A549 (cell line): ENCODE data around the gene CXXC5. TPM values are rescaled to one million over a fixed set of nuclear protein-coding genes. Genes with fewer than 3 reads are reported as not detected.

Experiments
- ATAC-seq, 2 experiments: fragments of 200-7000 bp in 1 of 2; fragments of >200 bp in 1 of 2; cut with Nextera tagmentation in 1 of 2; cut with Tn5 transposase in 1 of 2; 3 replicates each; pipeline versions ENCODE4 v1.8.0 to v1.9.1; 2018 to 2020; ENCODE audit warnings: mild to moderate bottlenecking in 1 of 2, moderate library complexity in 1 of 2
- CTCF ChIA-PET: fragments of 300-600 bp; sonication (Branson Sonifier 250); formaldehyde crosslinking; extraction: SDS; loops from one replicate; lab custom pipeline; 2021; ENCODE audit warnings: antibody characterized with exemption, inconsistent platforms; lab: Yijun Ruan, JAX
- POLR2A ChIA-PET: fragments of 350-600 bp; formaldehyde crosslinking; extraction: SDS; loops from one replicate; lab custom pipeline; 2021; ENCODE audit warnings: antibody characterized with exemption, inconsistent platforms; lab: Yijun Ruan, JAX
- DNase-seq, 2 experiments: peaks; one replicate each; pipeline versions ENCODE4 v3.0.0 to v3.0.0-alpha.2; 2011 to 2016; ENCODE audit warnings: low read depth in 1 of 2, low spot score in 1 of 2
- FAIRE-seq: peaks from 2 replicates; lab custom pipeline; 2011; peaks lifted over from hg19 to GRCh38; lab: Jason Lieb, UNC
- H3K27ac ChIP-seq, 2 experiments: fragments of >200 bp; sonication (Bioruptor Twin); formaldehyde crosslinking; 3 replicates each; pipeline ENCODE4 v1.5.1; 2016 to 2017
- H3K4me1 ChIP-seq: fragments of >200 bp; sonication (Bioruptor Twin); formaldehyde crosslinking; 3 replicates; pipeline ENCODE4 v1.6.1; 2016
- H3K4me2 ChIP-seq: fragments of >200 bp; sonication (Bioruptor Twin); formaldehyde crosslinking; 3 replicates; pipeline ENCODE4 v1.6.1; 2016
- H3K4me3 ChIP-seq: fragments of >200 bp; sonication (Bioruptor Twin); formaldehyde crosslinking; 3 replicates; pipeline ENCODE4 v1.5.1; 2016
- H3K9me3 ChIP-seq: fragments of >200 bp; sonication (Bioruptor Twin); formaldehyde crosslinking; 3 replicates; pipeline ENCODE4 v1.6.1; 2016
- BCL3 ChIP-seq: fragments of >200 bp; sonication (Bioruptor Twin); formaldehyde crosslinking; IDR thresholded peaks from 3 replicates; pipeline ENCODE4 v1.6.1; 2016
- CTCF ChIP-seq: fragments of >200 bp; sonication (Bioruptor Twin); formaldehyde crosslinking; IDR thresholded peaks from 3 replicates; pipeline ENCODE4 v1.5.1; 2016
- EP300 ChIP-seq, 2 experiments: fragments of >200 bp; sonication (Bioruptor Twin); formaldehyde crosslinking; IDR thresholded peaks; 2 replicates in 1 of 2; 3 replicates in 1 of 2; pipeline ENCODE4 v1.6.1; 2016 to 2017
- FOXS1 ChIP-seq: fragments of 250-450 bp; sonication (Bioruptor Pico); IDR thresholded peaks from 2 replicates; pipeline ENCODE4 v1.5.0; 2020; ENCODE audit warnings: mild to moderate bottlenecking, moderate library complexity
- HMGXB4 ChIP-seq: fragments of 250-450 bp; sonication (Bioruptor Pico); IDR thresholded peaks from 2 replicates; pipeline ENCODE4 v1.5.0; 2021; ENCODE audit warnings: mild to moderate bottlenecking, moderate library complexity, borderline replicate concordance
- MAFK ChIP-seq: fragments of 450-650 bp; IDR thresholded peaks from 2 replicates; pipeline ENCODE4 v1.6.1; 2014; ENCODE audit not compliant: partially characterized antibody
- MYC ChIP-seq: IDR thresholded peaks from 2 replicates; pipeline ENCODE4 v1.6.1; 2012; ENCODE audit warnings: mild to moderate bottlenecking, inconsistent platforms, low read length, improper control_type of control experiment, borderline replicate concordance
- NR3C1 ChIP-seq: fragments of >200 bp; sonication (Bioruptor Twin); formaldehyde crosslinking; IDR thresholded peaks from 3 replicates; pipeline ENCODE4 v1.6.1; 2017
- PHF8 ChIP-seq: fragments of 200-600 bp; sonication (generic); IDR thresholded peaks from 2 replicates; pipeline ENCODE4 v1.6.1; 2016; ENCODE audit warnings: low read depth, mild to moderate bottlenecking, antibody characterized with exemption, moderate library complexity, borderline replicate concordance
- POLR2AphosphoS2 ChIP-seq: conservative IDR thresholded peaks from 2 replicates; pipeline ENCODE4 v1.6.1; 2012; ENCODE audit warnings: low read length, improper control_type of control experiment, inconsistent platforms
- RAD21 ChIP-seq, 2 experiments: fragments of >200 bp in 1 of 2; sonication (Bioruptor Twin) in 1 of 2; formaldehyde crosslinking in 1 of 2; IDR thresholded peaks in 1 of 2; conservative IDR thresholded peaks in 1 of 2; 2 replicates in 1 of 2; 3 replicates in 1 of 2; pipeline ENCODE4 v1.6.1; 2012 to 2018; ENCODE audit warnings: inconsistent platforms in 1 of 2
- RNF2 ChIP-seq: fragments of 200-600 bp; sonication (generic); IDR thresholded peaks from 2 replicates; pipeline ENCODE4 v1.6.1; 2016; ENCODE audit warnings: low read depth, mild to moderate bottlenecking, antibody characterized with exemption, moderate library complexity, borderline replicate concordance
- SMC3 ChIP-seq: fragments of >200 bp; sonication (Bioruptor Twin); formaldehyde crosslinking; IDR thresholded peaks from 3 replicates; pipeline ENCODE4 v1.6.1; 2018; ENCODE audit warnings: inconsistent platforms
- SREBF2 ChIP-seq: fragments of 450-650 bp; IDR thresholded peaks from 2 replicates; pipeline ENCODE4 v1.6.1; 2014; ENCODE audit warnings: mild to moderate bottlenecking, moderate library complexity
- USF2 ChIP-seq: fragments of 450-650 bp; IDR thresholded peaks from 2 replicates; pipeline ENCODE4 v1.6.1; 2014; ENCODE audit warnings: antibody characterized with exemption
- WGBS: methylation state at CpG from one replicate; pipeline ENCODE4 v1.1.6; 2017; ENCODE audit errors: missing lambda C conversion rate; 5-methylcytosine and 5-hydroxymethylcytosine counted together
- polyA plus RNA-seq, 4 experiments: library from polyadenylated mRNA; depleted of rRNA in 3 of 4; stranded (reverse); fragments of >200 nt; fragmentation: RNase III in 1 of 4; extraction: RNeasy Plus Mini Kit Qiagen cat#74134 plus additional on column Dnase treatment in 1 of 4; gene quantifications; 2 replicates in 3 of 4; 3 replicates in 1 of 4; pipeline ENCODE4 v1.2.3, GENCODE V29; 2011 to 2017

Gene CXXC5
- polyA plus RNA-seq, 2 of the 4 experiments (the other 2 are of a cell fraction): 18.1 to 32.5 TPM

- ATAC-seq: no peak
- Histone ChIP-seq H3K4me3 (no peak overlapping the region), H3K9me3 (no peaks in the 10 kb centered on the region), H3K27ac (no peak overlapping the region), H3K4me1 (peaks cover 20% of the 10 kb centered on the region), H3K4me2 (no peak overlapping the region)
- POLR2A ChIA-PET: interaction anchor here (0.7 kb wide), 1 partner anchor 73 kb away, joined by 3 read pairs; no protein-coding TSS in a partner anchor
- WGBS: 90% methylated on average over 3 of the region's 3 CpGs
- no peak for FAIRE-seq
- TF ChIP-seq MAFK (peak; percentile 9), HMGXB4 (CRISPR knock-in tag) (no peak)
- CTCF ChIA-PET: interaction anchor here (0.6 to 16.1 kb wide), 23 partner anchors 9 to 337 kb away, joined by 3 to 267 read pairs (median 8); partner anchors contain the start of gene CXXC5
- no peak for DNase-seq
These were observed 16.5 kb upstream of the CXXC5 start for GRCh38 chr5:139631520-139632165.

- Histone ChIP-seq H3K4me3 (no peak overlapping the region), H3K27ac (peak overlapping the region in 1 of 2 experiments; percentile 51; a peak in 3 of 6 replicates), H3K4me1 (peaks cover 38% of the 10 kb centered on the region), H3K4me2 (no peak overlapping the region), H3K9me3 (no peaks in the 10 kb centered on the region)
- CTCF ChIA-PET: interaction anchor here (0.6 to 16.1 kb wide), 46 partner anchors 11 to 335 kb away, joined by 3 to 267 read pairs (median 6); partner anchors contain the start of genes CXXC5 and UBE2D2
- 4% methylated on average over 6 of the region's 6 CpGs for WGBS
- DNase-seq (peak; percentile 77 to 79), ATAC-seq (peak; percentile 70 to 80), FAIRE-seq (no peak)
- TF ChIP-seq SMC3 (peak; percentile 91), EP300 (IDR thresholded peaks at IDR 0.05) (no peak), POLR2AphosphoS2 (peak; percentile 78; the same call in 1 of the 2 replicates), RAD21 (conservative IDR thresholded peaks at IDR 0.05 in 1 of 2, IDR thresholded peaks at IDR 0.05 in 1 of 2) (peak; percentile 94 to 95), PHF8 (no peak), MYC (no peak), USF2 (no peak), FOXS1 (CRISPR knock-in tag) (no peak), CTCF (peak; percentile 95), RNF2 (no peak)
- POLR2A ChIA-PET: no interaction called here
These were observed 14.7 kb upstream of the CXXC5 start for GRCh38 chr5:139633295-139634027.

GRCh38 chr5:139634028-139634325, 14.2 kb upstream of the CXXC5 start:
- no peak for DNase-seq
- Histone ChIP-seq H3K4me3 (no peak overlapping the region), H3K9me3 (no peaks in the 10 kb centered on the region), H3K4me2 (no peak overlapping the region), H3K27ac (peak overlapping the region in 1 of 2 experiments; percentile 51; a peak in 2 of 6 replicates), H3K4me1 (peaks cover 43% of the 10 kb centered on the region)
- TF ChIP-seq BCL3: no peak
- TF ChIP-seq MAFK: no peak
- no peak for TF ChIP-seq FOXS1 (CRISPR knock-in tag)
- no peak for TF ChIP-seq SREBF2
- TF ChIP-seq RNF2: no peak
- no peak for TF ChIP-seq NR3C1
- 89% methylated on average over 2 of the region's 2 CpGs for WGBS
- no peak for FAIRE-seq
- ChIA-PET POLR2A (no interaction called here), CTCF (interaction anchor here (0.6 to 16.1 kb wide), 41 partner anchors 12 to 335 kb away, joined by 3 to 267 read pairs (median 6); partner anchors contain the start of genes CXXC5 and UBE2D2)
- no peak for ATAC-seq
